Testis (tissue), 3 donors: ENCODE measurements around the gene CDH13. TPM values are rescaled to one million over a fixed set of nuclear protein-coding genes. Genes with fewer than 3 reads are reported as not detected.

Source experiments
- DNase-seq: peaks from one replicate; pipeline ENCODE4 v3.0.0-alpha.2; 2019
- H3K27ac ChIP-seq, 2 donors: fragments of 200-600 bp; sonication (generic); one replicate each; pipeline ENCODE4 v1.5.1; 2019
- H3K27me3 ChIP-seq: fragments of 200-600 bp; sonication (generic); one replicate; pipeline ENCODE4 v1.5.1; 2019
- H3K36me3 ChIP-seq: fragments of 200-600 bp; sonication (generic); one replicate; pipeline ENCODE4 v1.5.1; 2017; ENCODE audit warnings: low read depth; ENCODE audit errors: missing control alignments
- H3K4me1 ChIP-seq: fragments of 200-600 bp; sonication (generic); one replicate; pipeline ENCODE4 v1.5.1; 2019
- H3K4me3 ChIP-seq, 2 donors: fragments of 200-600 bp; sonication (generic); one replicate each; pipeline ENCODE4 v1.5.1; 2017 to 2019
- H3K9me3 ChIP-seq: fragments of 200-600 bp; sonication (generic); one replicate; pipeline ENCODE4 v1.5.1; 2017
- POLR2A ChIP-seq: fragments of 450-650 bp; IDR thresholded peaks from one replicate; pipeline ENCODE4 v1.6.1; 2017; ENCODE audit warnings: antibody characterized with exemption, mild to moderate bottlenecking, moderate library complexity
- WGBS, 2 donors: methylation state at CpG; one replicate each; pipeline ENCODE4 v1.1.5; 2018; 5-methylcytosine and 5-hydroxymethylcytosine counted together
- intact Hi-C: fragments of 100-400 bp; cut with DNase I; formaldehyde crosslinking; loops from one replicate; pipeline ENCODE4 v1.15.1; 2023; ENCODE audit warnings: low total_unique reads
- polyA plus RNA-seq: library from polyadenylated mRNA; stranded (reverse); fragments of 350-450 nt; fragmentation: Illumina TruSeq; extraction: RNeasy Lipid Tissue Mini Kit (QIAGEN cat#74804); gene quantifications from one replicate; pipeline ENCODE4 v1.2.3, GENCODE V29; 2014; ENCODE audit warnings: low read depth, low replicate concordance; ENCODE audit not compliant: insufficient read depth
- total RNA-seq, 2 donors: library from RNA; depleted of rRNA; stranded (reverse); fragments of >200 nt; gene quantifications; one replicate each; pipeline ENCODE4 v1.2.3, GENCODE V29; 2016
- TF ChIP-seq, protein P1 (sequence below), 3 experiments: fragments of 450-650 bp in 2 of 3; fragments of 200-600 bp in 1 of 3; sonication (generic) in 1 of 3; IDR thresholded peaks; one replicate each; pipeline ENCODE4 v1.5.1; 2016 to 2019; ENCODE audit warnings: antibody characterized with exemption in 3 of 3, mild to moderate bottlenecking in 2 of 3, moderate library complexity in 1 of 3

The CDH13 gene
- total and polyA plus RNA-seq, 3 donors from 2014 or later, result 1.2 to 11.1 (median 2.0) TPM

DNA sequence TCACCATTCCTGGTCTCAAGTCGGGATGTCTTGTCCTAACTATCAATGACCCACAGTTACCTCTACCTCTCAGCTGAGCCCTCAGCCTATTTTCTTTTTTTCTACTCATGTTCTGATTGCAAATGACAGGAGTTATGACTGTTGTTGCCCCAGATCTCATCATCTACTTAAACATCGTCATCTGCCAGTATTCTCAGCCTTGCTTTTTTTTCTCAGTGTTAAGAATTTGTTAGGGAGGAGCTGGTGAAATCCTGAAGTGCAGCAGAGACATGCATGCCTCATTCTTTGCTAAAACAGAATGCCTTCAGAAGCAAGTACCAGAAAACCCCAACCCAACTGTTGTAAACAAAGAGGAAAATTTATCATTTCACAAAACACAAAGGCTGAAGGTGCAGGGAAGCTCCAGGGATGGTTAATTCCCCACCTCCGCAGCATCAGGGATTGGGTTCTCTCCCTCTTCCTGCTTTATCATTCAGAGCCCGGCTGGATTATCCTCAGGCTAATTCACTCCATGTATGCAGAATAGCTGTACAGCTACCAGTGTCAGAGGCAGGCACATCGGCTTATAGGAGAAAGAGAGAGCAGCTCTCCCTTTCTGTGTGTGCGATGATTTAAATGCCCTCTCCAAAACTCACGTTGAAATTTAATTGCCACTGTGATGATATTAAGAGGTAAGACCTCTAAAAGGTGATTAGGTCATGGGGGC lies 640.2 kb downstream of the CDH13 start:
- Histone ChIP-seq H3K27ac (no peak overlapping the region), H3K36me3 (no peaks in the 10 kb centered on the region), H3K9me3 (no peaks in the 10 kb centered on the region), H3K4me3 (no peak overlapping the region), H3K27me3 (no peaks in the 10 kb centered on the region), H3K4me1 (no peaks in the 10 kb centered on the region)
- intact Hi-C loops, result no loop called here
- DNase-seq, result no peak
- WGBS, 2 donors, result 64 to 73% methylated on average over 7 of the region's 7 CpGs
- no peak for TF ChIP-seq POLR2A
- TF ChIP-seq, protein P1, sequence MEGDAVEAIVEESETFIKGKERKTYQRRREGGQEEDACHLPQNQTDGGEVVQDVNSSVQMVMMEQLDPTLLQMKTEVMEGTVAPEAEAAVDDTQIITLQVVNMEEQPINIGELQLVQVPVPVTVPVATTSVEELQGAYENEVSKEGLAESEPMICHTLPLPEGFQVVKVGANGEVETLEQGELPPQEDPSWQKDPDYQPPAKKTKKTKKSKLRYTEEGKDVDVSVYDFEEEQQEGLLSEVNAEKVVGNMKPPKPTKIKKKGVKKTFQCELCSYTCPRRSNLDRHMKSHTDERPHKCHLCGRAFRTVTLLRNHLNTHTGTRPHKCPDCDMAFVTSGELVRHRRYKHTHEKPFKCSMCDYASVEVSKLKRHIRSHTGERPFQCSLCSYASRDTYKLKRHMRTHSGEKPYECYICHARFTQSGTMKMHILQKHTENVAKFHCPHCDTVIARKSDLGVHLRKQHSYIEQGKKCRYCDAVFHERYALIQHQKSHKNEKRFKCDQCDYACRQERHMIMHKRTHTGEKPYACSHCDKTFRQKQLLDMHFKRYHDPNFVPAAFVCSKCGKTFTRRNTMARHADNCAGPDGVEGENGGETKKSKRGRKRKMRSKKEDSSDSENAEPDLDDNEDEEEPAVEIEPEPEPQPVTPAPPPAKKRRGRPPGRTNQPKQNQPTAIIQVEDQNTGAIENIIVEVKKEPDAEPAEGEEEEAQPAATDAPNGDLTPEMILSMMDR (IDR thresholded peaks at IDR 0.05), result no peak

DNA sequence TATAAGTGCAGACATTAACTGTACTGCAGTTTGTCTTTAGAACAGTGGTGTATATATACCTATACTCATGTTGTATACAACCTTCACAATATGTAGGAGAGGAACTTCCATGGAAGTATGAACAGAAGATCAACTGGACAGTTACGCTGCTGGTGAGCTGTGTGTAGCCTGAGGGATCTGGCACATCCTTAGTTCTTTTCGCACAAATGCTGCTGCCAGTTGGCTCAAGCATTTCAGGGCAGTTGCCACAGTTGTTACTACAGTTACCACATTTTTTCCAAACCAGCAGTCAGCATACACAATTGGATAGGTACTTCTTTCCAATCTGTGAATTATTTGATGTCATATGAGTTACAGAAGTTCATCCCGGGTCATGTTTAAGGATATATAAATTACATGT lies 641.4 kb downstream of the CDH13 start:
- intact Hi-C loops, result no loop called here
- H3K36me3 ChIP-seq, result no peaks in the 10 kb centered on the region
- no peak overlapping the region for H3K4me3 ChIP-seq
- no peaks in the 10 kb centered on the region for H3K27me3 ChIP-seq
- TF ChIP-seq, protein P1 (IDR thresholded peaks at IDR 0.05), result no peak
- TF ChIP-seq POLR2A, result no peak
- no peaks in the 10 kb centered on the region for H3K4me1 ChIP-seq
- H3K27ac ChIP-seq, result no peak overlapping the region
- no peaks in the 10 kb centered on the region for H3K9me3 ChIP-seq
- 92 to 93% methylated on average over 3 of the region's 3 CpGs for WGBS, 2 donors
- no peak for DNase-seq

DNA sequence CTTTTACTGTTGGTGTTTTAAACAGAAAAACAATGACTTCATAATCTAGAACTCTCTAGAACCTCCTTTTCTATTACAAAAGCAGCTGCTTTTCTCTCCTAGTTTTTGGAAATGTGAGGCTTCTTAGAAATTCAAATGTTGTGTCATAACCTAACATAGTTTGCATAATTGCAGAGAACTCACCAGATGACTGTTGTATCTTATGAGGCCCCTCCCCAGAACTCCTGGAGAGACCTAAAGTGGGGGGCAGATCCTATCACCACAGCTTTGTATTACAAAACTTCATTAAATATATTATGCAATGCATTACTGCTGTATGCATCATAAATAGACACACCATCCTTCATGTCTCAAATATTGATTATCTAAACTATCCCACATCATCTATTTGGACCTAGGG lies 642.3 kb downstream of the CDH13 start:
- Histone ChIP-seq H3K27me3 (no peaks in the 10 kb centered on the region), H3K4me3 (no peak overlapping the region), H3K36me3 (no peaks in the 10 kb centered on the region), H3K9me3 (no peaks in the 10 kb centered on the region), H3K4me1 (no peaks in the 10 kb centered on the region), H3K27ac (no peak overlapping the region)
- TF ChIP-seq, protein P1 (IDR thresholded peaks at IDR 0.05), result no peak
- TF ChIP-seq POLR2A, result no peak
- DNase-seq, result no peak
- intact Hi-C loops, result no loop called here

DNA sequence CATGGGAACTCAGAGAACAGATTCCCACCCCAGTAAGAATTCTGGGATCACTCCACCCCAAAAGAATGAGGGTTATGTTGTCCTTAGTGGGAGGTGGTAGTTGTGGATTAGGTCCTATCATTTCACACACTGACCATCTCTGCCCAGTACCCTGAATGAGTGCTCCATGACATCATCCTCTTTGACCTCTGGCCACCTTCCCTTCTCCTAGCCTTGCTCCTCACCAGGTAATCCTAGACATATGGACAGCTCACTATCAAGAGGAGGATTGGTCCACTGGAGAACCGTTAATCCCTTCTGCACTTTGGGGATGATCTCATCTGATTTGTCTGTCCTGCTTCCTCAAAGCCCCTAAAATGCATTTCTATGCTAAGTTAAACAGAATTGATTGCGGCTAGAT lies 642.8 kb downstream of the CDH13 start:
- H3K4me1 ChIP-seq, result no peaks in the 10 kb centered on the region
- no peak overlapping the region for H3K27ac ChIP-seq
- no peaks in the 10 kb centered on the region for H3K27me3 ChIP-seq
- no peak for DNase-seq
- no peaks in the 10 kb centered on the region for H3K9me3 ChIP-seq
- no peak overlapping the region for H3K4me3 ChIP-seq
- intact Hi-C loops, result no loop called here
- 58 to 90% methylated on average over 2 of the region's 2 CpGs for WGBS, 2 donors
- no peaks in the 10 kb centered on the region for H3K36me3 ChIP-seq
- TF ChIP-seq POLR2A, result no peak
- TF ChIP-seq, protein P1 (IDR thresholded peaks at IDR 0.05), result no peak

DNA sequence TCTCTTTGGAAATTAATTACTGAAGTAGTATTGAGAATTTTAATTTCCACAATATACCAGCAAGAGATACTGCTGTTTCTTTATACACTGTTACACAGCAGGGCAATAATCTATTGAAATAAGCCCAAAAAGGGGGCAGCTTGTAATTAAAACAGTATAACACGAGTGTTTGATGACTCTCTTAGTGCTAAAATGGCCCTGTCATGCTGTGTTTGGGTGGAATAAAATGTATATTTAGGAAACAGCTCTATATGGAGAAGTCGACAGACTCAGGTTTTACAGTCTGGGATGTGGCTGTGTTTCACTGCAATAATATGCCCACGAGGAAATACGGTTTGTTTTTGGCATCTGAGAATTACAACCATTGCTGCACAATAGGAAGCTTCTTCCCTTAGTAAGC lies 643.3 kb downstream of the CDH13 start:
- TF ChIP-seq, protein P1 (IDR thresholded peaks at IDR 0.05), result no peak
- TF ChIP-seq POLR2A, result no peak
- Histone ChIP-seq H3K27ac (no peak overlapping the region), H3K4me1 (no peaks in the 10 kb centered on the region), H3K36me3 (no peaks in the 10 kb centered on the region), H3K9me3 (no peaks in the 10 kb centered on the region), H3K27me3 (no peaks in the 10 kb centered on the region), H3K4me3 (no peak overlapping the region)
- no peak for DNase-seq
- 79 to 84% methylated on average over 4 of the region's 4 CpGs for WGBS, 2 donors
- intact Hi-C loops, result no loop called here
